Endodermal cell (in vitro differentiated cells): Measurements from ENCODE around the gene COLGALT1. TPM values are rescaled to one million over a fixed set of nuclear protein-coding genes. Genes with fewer than 3 reads are reported as not detected.

ENCODE experiments used
- DNase-seq: peaks from one replicate; pipeline ENCODE4 v3.0.0-alpha.2; 2017
- H3K27ac ChIP-seq: 2 replicates; pipeline ENCODE4 v1.5.1; 2013; ENCODE audit warnings: mild to moderate bottlenecking, low read depth, low read length, moderate library complexity
- H3K27me3 ChIP-seq: 2 replicates; pipeline ENCODE4 v1.6.1; 2013; ENCODE audit warnings: mild to moderate bottlenecking, low read length, moderate library complexity; ENCODE audit not compliant: insufficient read depth, control insufficient read depth, poor library complexity, severe bottlenecking
- H3K36me3 ChIP-seq: 2 replicates; pipeline ENCODE4 v1.7.0; 2013; ENCODE audit warnings: mild to moderate bottlenecking, low read length, moderate library complexity; ENCODE audit not compliant: control insufficient read depth, insufficient read depth
- H3K4me1 ChIP-seq: one replicate; pipeline ENCODE4 v1.7.0; 2013; ENCODE audit warnings: low read length; ENCODE audit not compliant: control insufficient read depth, insufficient read depth
- H3K4me3 ChIP-seq: 2 replicates; pipeline ENCODE4 v1.5.1; 2013; ENCODE audit warnings: mild to moderate bottlenecking, low read length, moderate library complexity
- H3K9ac ChIP-seq: 2 replicates; pipeline ENCODE4 v1.6.1; 2013; ENCODE audit warnings: mild to moderate bottlenecking, low read length, moderate library complexity; ENCODE audit not compliant: poor library complexity, severe bottlenecking; ENCODE audit errors: extremely low read depth
- H3K9me3 ChIP-seq: 2 replicates; pipeline ENCODE4 v1.6.1; 2013; ENCODE audit warnings: mild to moderate bottlenecking, low read length, moderate library complexity; ENCODE audit not compliant: control insufficient read depth
- H3K27ac Mint-ChIP-seq: 2 replicates; pipeline ENCODE4 v1.8.0; 2020; ENCODE audit warnings: mixed read lengths
- H3K27me3 Mint-ChIP-seq: 2 replicates; pipeline ENCODE4 v1.8.0; 2021; ENCODE audit warnings: mild to moderate bottlenecking, mixed read lengths; ENCODE audit not compliant: insufficient read depth
- H3K36me3 Mint-ChIP-seq: 2 replicates; pipeline ENCODE4 v1.8.0; 2020; ENCODE audit warnings: low read depth, mixed read lengths
- H3K4me1 Mint-ChIP-seq: 2 replicates; pipeline ENCODE4 v1.8.0; 2020; ENCODE audit warnings: mixed read lengths
- H3K4me3 Mint-ChIP-seq: 2 replicates; pipeline ENCODE4 v1.8.0; 2020; ENCODE audit warnings: mild to moderate bottlenecking, moderate library complexity, mixed read lengths
- H3K9me3 Mint-ChIP-seq: 2 replicates; pipeline ENCODE4 v1.8.0; 2020; ENCODE audit warnings: mild to moderate bottlenecking, mixed read lengths
- WGBS, 2 experiments: methylation state at CpG; one replicate each; pipeline versions ENCODE4 v1.1.5 to v1.1.7; 2013; ENCODE audit warnings: missing lambda C conversion rate in 2 of 2, mixed read lengths in 1 of 2; ENCODE audit not compliant: insufficient coverage in 1 of 2, insufficient read length in 1 of 2; 5-methylcytosine and 5-hydroxymethylcytosine counted together
- total RNA-seq, 2 donors: library from RNA; stranded (reverse); fragmentation: NEBNext Ultra II Directional in 1 of 2; extraction: Animal tissue kit (Norgen Biotek cat#: 25700) in 1 of 2; gene quantifications; 2 replicates in 1 of 2; 3 replicates in 1 of 2; pipeline ENCODE4 v1.2.1, GENCODE V29; 2021
- TF ChIP-seq, protein P1 (sequence below): fragments of 200-600 bp; sonication (generic); conservative IDR thresholded peaks from 2 replicates; pipeline ENCODE4 v1.5.0; 2021; ENCODE audit warnings: antibody characterized with exemption, mild to moderate bottlenecking

COLGALT1 gene
- total RNA-seq, 2 donors from 2014 or later = 61.2 to 68.3 TPM

- Histone ChIP-seq H3K4me1 (no peaks in the 10 kb centered on the region), H3K9ac (no peak overlapping the region), H3K36me3 (no peaks in the 10 kb centered on the region), H3K27ac (no peak overlapping the region), H3K9me3 (no peaks in the 10 kb centered on the region), H3K4me3 (no peak overlapping the region), H3K27me3 (no peaks in the 10 kb centered on the region)
- 72 to 90% methylated on average over 3 to 4 of the region's 4 CpGs for WGBS, 2 experiments
- Mint-ChIP-seq H3K9me3 (peaks cover 6% of the 10 kb centered on the region), H3K4me3 (no peak overlapping the region), H3K36me3 (no peaks in the 10 kb centered on the region), H3K27ac (no peak overlapping the region), H3K27me3 (peaks cover 29% of the 10 kb centered on the region), H3K4me1 (no peaks in the 10 kb centered on the region)
- TF ChIP-seq, protein P1, sequence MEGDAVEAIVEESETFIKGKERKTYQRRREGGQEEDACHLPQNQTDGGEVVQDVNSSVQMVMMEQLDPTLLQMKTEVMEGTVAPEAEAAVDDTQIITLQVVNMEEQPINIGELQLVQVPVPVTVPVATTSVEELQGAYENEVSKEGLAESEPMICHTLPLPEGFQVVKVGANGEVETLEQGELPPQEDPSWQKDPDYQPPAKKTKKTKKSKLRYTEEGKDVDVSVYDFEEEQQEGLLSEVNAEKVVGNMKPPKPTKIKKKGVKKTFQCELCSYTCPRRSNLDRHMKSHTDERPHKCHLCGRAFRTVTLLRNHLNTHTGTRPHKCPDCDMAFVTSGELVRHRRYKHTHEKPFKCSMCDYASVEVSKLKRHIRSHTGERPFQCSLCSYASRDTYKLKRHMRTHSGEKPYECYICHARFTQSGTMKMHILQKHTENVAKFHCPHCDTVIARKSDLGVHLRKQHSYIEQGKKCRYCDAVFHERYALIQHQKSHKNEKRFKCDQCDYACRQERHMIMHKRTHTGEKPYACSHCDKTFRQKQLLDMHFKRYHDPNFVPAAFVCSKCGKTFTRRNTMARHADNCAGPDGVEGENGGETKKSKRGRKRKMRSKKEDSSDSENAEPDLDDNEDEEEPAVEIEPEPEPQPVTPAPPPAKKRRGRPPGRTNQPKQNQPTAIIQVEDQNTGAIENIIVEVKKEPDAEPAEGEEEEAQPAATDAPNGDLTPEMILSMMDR = no peak
- DNase-seq = no peak
Observed at GRCh38 chr19:17544418-17544817, 11.0 kb upstream of the COLGALT1 start.

GRCh38 chr19:17548145-17548544 is 7.3 kb upstream of the COLGALT1 start:
- Mint-ChIP-seq H3K27ac (no peak overlapping the region), H3K27me3 (peaks cover 9% of the 10 kb centered on the region)

GRCh38 chr19:17549085-17549740 is 6.2 kb upstream of the COLGALT1 start:
- Histone ChIP-seq H3K27ac (no peak overlapping the region), H3K36me3 (no peaks in the 10 kb centered on the region), H3K4me1 (peaks cover 4% of the 10 kb centered on the region), H3K9me3 (no peaks in the 10 kb centered on the region), H3K27me3 (no peaks in the 10 kb centered on the region), H3K9ac (no peak overlapping the region), H3K4me3 (no peak overlapping the region)
- Mint-ChIP-seq H3K27ac (no peak overlapping the region), H3K4me3 (no peak overlapping the region), H3K27me3 (peaks cover 5% of the 10 kb centered on the region), H3K9me3 (peaks cover 4% of the 10 kb centered on the region), H3K4me1 (no peaks in the 10 kb centered on the region), H3K36me3 (no peaks in the 10 kb centered on the region)
- TF ChIP-seq, protein P1 = no peak
- 75 to 94% methylated on average over 4 to 5 of the region's 5 CpGs for WGBS, 2 experiments
- DNase-seq = no peak

More at GRCh38 chr19:17548145-17548544, 7.3 kb upstream of the COLGALT1 start:
- TF ChIP-seq, protein P1 = no peak
- WGBS, 2 experiments = 92 to 94% methylated on average over 4 to 6 of the region's 6 CpGs
- H3K4me1 ChIP-seq = no peaks in the 10 kb centered on the region
- Mint-ChIP-seq H3K9me3 (peaks cover 4% of the 10 kb centered on the region), H3K36me3 (no peaks in the 10 kb centered on the region), H3K4me3 (no peak overlapping the region), H3K4me1 (no peaks in the 10 kb centered on the region)
- H3K27ac ChIP-seq = no peak overlapping the region
- H3K4me3 ChIP-seq = no peak overlapping the region
- no peak overlapping the region for H3K9ac ChIP-seq
- H3K36me3 ChIP-seq = no peaks in the 10 kb centered on the region
- H3K27me3 ChIP-seq = no peaks in the 10 kb centered on the region
- H3K9me3 ChIP-seq = no peaks in the 10 kb centered on the region
- DNase-seq = no peak
